GM15510 (cell line): ENCODE data around the gene EME1.

Experiments
- POLR2A ChIP-seq: IDR thresholded peaks from 3 replicates; pipeline ENCODE4 v1.6.1; 2011; ENCODE audit warnings: borderline replicate concordance; ENCODE audit not compliant: insufficient read length; ENCODE audit errors: extremely low read depth

Gene EME1

DNA sequence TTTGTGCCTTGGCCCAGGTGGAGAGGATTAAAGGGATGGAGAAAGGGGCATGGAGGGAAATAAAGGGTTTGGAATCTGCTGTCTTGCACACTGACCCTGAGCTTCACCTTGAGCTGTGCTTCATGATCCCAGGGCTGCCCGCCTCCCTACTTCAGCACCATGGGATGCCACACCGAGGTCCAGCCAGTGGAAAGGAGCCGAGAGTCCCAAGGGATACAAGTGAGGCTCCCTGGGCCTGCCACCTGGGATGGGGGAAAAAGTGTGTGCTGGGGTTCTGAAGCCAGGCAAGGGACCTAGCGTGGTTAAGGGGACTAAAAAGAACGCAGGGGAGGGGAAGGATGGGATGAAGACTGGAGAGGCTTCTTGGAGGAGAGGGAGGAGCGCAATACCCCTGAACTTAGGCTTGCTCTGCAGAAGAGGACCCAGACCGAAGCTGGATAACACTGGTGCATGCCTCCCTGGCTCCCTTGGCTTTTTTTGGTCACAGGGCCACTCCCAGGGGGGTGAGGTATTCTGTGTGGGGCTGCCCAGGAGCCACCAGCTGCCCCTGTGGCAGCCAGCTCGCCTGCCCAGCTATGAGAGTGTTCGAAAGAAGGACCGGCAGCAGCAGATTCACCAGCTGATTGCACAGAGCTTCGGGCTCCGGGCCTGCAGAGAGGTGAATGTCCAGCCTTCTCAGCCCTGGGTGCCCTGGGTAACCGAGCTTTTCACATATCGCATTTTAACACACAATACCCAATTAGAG is 7.2 kb upstream of the EME1 start:
- no peak for TF ChIP-seq POLR2A

DNA sequence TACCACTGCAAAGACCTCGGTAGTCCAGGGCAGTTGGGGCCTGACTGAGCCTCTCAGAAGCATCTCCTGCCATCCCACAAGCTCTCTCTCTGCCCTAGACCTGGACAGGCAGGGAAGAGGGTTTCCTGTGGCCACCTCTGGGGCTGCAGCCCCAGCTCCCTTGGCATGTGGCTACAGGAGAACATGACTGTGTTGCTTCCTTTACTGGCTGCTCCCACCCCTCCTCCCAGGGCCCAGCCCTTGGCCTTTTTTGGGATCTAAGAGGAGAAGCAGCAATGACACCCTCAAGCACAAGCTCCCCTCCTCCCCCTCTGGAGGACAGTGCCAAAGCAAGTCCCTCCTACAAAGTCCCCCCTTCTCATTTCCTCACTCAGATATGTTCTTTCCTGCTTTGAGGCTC is 5.6 kb upstream of the EME1 start:
- no peak for TF ChIP-seq POLR2A

DNA sequence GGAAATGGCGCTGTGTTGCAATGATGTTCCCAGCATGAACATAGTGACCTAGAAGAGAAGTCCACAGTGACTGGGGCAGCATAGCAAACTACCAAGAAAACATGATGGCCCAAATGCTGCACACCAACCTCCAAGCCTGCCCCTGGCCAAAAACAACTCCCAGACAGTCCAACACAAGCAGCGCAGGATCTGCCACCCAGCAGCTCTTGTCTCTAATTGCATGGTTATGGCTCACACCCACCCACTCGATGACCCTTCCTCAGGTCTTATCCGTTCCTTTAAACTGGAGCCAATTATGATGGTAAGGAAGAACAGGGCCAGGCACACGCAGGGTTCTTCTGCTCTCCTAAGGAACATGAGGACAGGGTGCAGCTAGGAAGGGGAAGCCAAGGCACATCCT is 3.0 kb upstream of the EME1 start:
- no peak for TF ChIP-seq POLR2A

DNA sequence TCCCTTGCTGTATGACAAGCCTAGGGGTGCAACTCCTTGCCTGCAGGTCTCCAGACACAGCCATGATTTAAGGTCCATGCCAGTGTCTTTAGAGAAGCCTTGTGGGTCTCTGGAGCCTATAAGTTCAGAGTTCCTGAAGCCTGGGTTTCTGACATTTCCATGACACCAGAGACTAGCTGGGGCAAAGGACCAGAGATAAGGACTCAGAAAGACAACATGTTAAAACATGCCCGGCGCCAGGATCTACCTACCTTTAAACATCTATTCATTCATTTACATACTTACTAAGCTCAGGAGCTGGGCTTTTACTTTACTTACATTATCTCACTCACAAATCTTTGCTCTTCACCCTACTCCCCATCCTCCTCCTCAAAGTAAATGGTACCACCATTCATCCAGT is 1.5 kb upstream of the EME1 start:
- no peak for TF ChIP-seq POLR2A

DNA sequence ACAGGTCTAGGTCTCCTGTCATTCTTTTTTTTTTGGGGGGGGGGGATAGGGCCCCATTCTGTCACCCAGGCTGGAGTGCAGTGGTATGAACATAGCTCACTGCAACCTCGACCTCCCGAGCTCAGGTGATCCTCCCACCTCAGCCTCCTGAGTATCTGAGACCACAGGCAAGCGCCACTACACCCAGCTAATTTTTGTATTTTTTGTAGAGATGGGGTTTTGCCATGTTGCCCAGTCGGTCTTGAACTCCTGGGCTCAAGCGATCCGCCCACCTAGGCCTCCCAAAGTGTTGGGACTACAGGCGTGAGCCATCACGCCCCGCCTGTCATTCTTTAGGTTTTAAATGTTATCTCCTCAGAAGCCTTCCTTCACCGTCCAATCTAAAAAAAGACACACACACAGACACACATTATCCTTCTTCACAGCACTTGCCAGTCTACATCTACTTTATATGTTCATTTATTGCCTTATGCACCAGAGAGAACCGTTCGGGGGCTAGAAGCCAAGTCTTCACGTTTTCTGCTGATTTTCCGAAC is 739 bp upstream of the EME1 start:
- TF ChIP-seq POLR2A, result no peak

DNA sequence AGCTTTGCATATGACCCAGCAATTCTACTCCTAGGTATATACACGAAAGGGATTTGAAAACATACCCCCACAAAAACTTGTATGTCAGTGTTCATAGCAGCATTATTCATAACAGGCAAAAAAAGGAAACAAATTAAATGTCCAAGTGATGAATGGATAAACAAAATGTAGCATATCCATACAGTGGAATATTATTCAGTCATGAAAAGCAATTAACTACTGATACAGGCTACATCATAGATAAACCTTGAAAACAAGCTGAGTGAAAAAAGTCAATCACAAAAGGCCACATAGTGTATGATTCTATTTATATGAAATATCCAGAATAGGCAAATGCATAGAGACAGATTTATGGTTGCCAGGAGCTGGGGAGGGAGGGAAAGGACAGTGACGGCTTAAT is 676 bp downstream of the EME1 start:
- TF ChIP-seq POLR2A, result no peak

DNA sequence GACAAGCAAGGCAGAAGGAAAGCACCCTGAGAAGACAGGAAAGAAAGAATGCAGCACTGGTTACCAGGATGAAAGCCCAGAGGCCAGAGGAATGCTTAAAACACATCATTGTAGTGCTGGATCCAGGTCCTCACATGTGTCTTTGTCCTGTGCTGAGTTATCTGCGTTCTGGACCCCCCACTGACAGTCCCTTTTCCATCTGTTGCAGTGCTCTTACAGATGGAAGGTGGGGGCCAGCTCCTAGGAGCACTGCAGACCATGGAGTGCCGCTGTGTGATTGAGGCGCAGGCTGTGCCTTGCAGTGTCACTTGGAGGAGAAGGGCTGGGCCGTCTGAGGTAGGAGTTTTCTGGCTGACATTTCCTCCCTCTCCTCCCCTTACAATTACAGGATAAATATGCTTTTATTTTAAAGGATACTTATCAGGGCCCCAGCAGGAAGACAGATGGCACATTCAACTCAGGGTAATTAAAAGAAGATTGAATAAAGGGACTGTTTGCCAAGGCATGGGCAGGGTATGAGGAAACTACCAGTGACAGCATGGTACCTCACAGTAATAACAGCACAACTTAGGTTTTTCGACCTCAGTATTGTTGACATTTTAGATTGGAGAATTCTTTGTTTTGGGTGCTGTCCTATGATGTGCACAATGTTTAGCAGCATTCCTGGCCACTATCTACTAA is 3.0 kb downstream of the EME1 start:
- TF ChIP-seq POLR2A, result no peak

DNA sequence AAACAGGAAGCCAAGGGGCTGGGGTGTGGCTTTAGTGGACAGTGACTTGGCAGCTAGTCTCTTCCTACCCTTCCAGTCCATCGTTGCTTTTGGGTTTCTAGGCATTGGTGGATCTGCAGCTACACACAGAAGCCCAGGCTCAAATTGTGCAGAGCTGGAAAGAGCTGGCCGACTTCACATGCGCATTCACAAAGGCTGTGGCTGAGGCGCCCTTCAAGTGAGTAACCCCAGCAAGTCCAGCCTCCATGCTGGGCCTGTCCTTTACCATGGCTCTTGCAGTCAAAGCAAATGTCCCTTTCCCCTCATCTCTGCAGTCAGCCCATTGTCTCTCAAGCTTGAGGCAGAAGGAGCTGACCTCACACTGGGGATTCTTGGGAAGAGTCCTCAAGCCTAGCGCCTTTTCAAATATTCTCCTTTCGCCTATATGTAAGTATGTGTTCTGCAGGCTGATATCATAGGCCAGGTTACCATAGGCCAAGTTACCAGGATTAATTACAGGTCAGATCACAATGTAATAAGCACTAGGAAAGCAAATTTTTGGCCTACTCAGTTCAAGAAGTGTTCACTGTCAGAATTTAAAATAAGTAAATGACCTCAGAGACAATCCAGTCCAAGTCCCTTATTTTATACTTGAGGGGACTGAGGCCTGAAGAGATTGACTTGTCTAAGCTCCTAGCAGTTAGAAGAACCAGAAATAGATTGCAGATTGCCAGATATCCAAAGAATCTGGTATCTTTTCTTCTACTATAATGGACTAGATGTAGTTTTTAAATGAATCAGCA is 6.5 kb downstream of the EME1 start:
- TF ChIP-seq POLR2A, result no peak

DNA sequence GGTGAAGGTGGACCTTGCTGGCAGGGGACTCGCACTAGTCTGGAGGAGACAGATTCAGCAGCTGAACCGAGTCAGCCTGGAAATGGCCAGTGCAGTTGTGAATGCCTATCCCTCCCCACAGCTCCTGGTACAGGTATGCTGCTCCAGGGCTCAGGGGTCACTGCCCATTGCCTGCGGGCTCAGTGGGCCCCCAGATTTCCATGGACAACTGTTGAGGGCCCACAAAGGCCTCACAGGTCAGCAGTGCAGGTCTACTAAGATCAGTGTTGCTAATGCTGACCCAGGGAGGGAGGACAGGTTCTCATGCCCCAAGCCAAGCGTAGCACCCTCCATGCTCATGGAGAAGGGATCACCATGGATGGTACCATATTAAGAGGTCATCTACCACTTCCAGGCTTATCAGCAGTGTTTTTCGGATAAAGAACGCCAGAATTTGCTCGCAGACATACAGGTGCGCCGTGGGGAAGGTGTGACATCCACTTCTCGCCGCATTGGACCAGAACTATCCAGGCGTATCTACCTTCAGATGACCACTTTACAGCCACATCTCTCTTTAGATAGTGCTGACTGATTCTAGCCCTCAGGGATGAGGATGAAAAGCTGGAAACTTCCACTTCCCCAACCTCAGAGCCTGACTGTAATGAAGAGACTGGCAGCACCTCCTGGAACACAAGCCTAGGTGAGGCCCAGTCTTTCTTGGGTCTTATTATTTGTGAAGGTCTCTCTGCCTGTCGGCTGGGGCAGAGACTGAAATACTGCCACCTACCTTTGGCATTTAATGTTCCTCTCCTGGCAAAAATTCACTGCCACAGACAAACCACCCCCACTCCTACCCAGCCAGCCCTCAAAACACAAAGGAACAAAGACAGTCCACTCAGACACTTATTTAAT is 7.6 kb downstream of the EME1 start:
- TF ChIP-seq POLR2A, result no peak

DNA sequence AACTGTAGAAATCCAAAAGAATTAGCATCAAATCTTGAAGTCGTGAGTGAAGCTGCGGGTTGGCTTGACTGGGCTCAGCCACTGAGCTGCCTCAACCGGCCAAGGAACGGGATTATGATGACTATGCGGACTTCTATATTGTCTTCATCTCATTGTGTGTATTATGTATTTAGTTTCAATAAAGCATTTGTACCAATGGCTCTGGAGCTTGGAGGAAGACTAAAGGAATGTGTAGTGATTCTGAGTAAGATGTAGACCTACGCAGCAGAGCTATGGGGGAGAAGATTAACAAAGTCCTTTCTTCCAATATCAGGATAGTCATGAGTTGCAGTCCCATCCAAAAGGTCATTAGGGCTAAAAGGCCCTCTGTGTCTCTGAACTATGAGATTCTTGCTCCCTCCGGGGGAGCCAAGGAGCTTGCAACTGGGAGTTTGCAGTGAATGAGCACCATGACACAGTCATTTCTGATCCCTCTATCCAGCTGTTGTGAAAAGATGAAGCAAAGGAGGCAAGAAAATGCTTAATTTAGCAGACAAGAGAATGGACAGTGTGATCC is 8.3 kb downstream of the EME1 start:
- no peak for TF ChIP-seq POLR2A

DNA sequence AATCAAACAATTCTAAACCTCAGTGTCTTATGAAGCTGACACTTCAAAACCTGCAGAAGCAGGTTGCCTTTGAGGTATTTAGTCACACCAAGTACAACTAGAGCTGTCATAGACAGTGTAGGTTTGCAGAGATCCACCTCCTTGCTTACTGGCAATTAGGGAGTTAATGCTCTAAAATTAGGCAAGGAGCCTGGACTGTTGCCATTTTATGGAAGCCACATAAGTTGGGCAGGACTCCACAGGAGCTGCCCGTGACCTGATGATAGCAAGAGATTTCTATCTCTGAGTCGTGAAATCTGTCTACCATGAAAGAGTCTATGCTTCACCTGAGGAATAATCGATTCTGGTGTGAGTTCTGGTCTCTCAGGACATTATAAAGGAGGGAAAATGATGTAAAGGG is 8.9 kb downstream of the EME1 start:
- no peak for TF ChIP-seq POLR2A

DNA sequence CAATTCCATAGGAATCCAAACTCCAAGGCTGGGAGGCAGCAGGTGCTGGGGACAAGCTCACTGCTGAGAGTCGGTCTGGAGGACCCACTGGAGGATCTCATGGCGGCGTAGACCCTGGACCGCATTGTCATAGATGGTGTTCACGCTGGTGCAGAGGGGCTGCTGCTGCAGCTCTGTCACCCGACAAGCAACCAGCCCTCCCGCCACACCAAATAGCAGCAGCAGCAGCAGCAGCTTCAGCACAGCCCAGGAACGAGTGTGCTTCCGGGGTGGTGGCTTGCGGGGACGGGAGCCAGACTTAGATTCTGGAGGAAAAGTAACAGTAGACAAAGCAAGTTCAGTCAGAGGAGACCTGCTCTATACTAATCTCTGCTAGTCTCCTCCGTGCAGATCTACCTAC is 9.9 kb downstream of the EME1 start:
- TF ChIP-seq POLR2A, result no peak

DNA sequence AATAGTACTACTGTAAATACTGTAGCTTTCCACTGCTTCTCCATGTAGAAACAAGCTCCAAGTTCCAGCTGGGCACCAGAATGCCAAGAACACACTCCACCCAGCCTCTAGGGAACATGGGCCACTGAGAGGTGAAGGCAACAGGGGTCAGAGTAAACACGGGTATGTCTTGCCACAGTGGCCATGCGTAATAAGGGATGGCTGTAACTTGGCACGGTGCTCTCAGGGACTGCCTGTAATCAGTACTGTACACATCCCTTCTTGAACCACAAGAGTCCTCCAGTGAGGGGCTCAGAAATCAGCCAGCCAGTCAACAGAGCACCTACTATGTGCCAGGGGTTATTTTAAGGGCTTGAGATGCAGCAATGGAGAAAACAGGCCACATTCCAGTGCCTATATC is 13.5 kb downstream of the EME1 start:
- no peak for TF ChIP-seq POLR2A

DNA sequence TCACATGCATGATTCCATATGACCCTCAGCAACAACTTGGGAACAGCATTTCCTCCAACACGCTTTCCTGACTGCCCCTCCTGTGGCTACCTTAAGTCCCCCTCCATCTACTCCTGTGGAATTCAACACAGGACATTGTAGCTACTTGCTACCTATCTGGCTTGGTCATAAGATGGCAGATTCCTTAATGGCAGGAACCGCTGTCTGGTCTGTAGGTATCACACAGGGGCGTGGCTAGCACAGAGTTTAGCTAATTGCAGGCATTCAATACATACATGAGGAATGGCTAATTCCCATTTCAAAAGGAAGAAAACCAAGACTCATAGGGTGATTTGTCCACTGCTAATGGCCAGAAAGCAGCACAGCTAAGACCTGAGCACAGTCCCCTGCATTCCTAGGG is 15.7 kb downstream of the EME1 start:
- no peak for TF ChIP-seq POLR2A
